ENCODE data around the gene ARL4C.
A peak's percentile ranks its signal among the peaks of the same experiment; 100 is the strongest.

Gene ARL4C

GRCh38 chr2:234447189-234447588 lies 49.7 kb downstream of the ARL4C start:
- no peak for DNase-seq (ENCODE audit: low read depth in 3 of 3)

- peak in 2 of 3 experiments; percentile 41 to 71 for DNase-seq (ENCODE audit: low read depth in 3 of 3)
Observed at GRCh38 chr2:234446404-234447076, 50.3 kb downstream of the ARL4C start.

- peak in 1 of 3 experiments; percentile 52 for DNase-seq (ENCODE audit: low read depth in 3 of 3)
Observed at GRCh38 chr2:234444893-234445292, 52.0 kb downstream of the ARL4C start.

- no peak for DNase-seq (ENCODE audit: low read depth in 3 of 3)
Observed at GRCh38 chr2:234444242-234444730, 52.6 kb downstream of the ARL4C start.
